Astrocyte (in vitro differentiated cells and primary cell): ENCODE data around the gene VWA1. TPM values are rescaled to one million over a fixed set of nuclear protein-coding genes. Genes with fewer than 3 reads are reported as not detected.

Source experiments
- DNase-seq: peaks from one replicate; pipeline ENCODE4 v3.0.0-alpha.2; 2010; ENCODE audit warnings: low read depth
- FAIRE-seq: peaks from 2 replicates; lab custom pipeline; 2011; peaks lifted over from hg19 to GRCh38; lab: Jason Lieb, UNC
- H2AFZ ChIP-seq: 2 replicates; pipeline ENCODE4 v1.6.0; 2012; ENCODE audit warnings: low read depth, low read length, inconsistent platforms
- H3K27ac ChIP-seq: 2 replicates; pipeline ENCODE4 v1.5.1; 2011; ENCODE audit warnings: low read depth, low read length, inconsistent platforms
- H3K27me3 ChIP-seq: 2 replicates; pipeline ENCODE4 v1.6.0; 2011; ENCODE audit warnings: low read length, inconsistent platforms; ENCODE audit not compliant: insufficient read depth
- H3K36me3 ChIP-seq: 2 replicates; pipeline ENCODE4 v1.5.1; 2011; ENCODE audit warnings: low read length, inconsistent platforms; ENCODE audit not compliant: insufficient read depth
- H3K4me1 ChIP-seq: 2 replicates; pipeline ENCODE4 v1.5.1; 2011; ENCODE audit warnings: low read length, inconsistent platforms; ENCODE audit not compliant: insufficient read depth
- H3K4me2 ChIP-seq: 2 replicates; pipeline ENCODE4 v1.6.0; 2012; ENCODE audit warnings: low read length, inconsistent platforms
- H3K4me3 ChIP-seq: 2 replicates; pipeline ENCODE4 v1.5.1; 2011; ENCODE audit warnings: low read depth, mild to moderate bottlenecking, low read length, inconsistent platforms; ENCODE audit not compliant: insufficient read depth
- H3K79me2 ChIP-seq: 2 replicates; pipeline ENCODE4 v1.6.0; 2012; ENCODE audit warnings: mild to moderate bottlenecking, low read length, inconsistent platforms; ENCODE audit not compliant: insufficient read depth
- H3K9ac ChIP-seq: 2 replicates; pipeline ENCODE4 v1.6.0; 2012; ENCODE audit warnings: mild to moderate bottlenecking, low read length, inconsistent platforms
- H3K9me3 ChIP-seq: 2 replicates; pipeline ENCODE4 v1.5.1; 2012; ENCODE audit warnings: low read depth, mild to moderate bottlenecking, low read length, inconsistent platforms; ENCODE audit not compliant: insufficient read depth
- H4K20me1 ChIP-seq: 2 replicates; pipeline ENCODE4 v1.6.0; 2012; ENCODE audit warnings: low read length, inconsistent platforms; ENCODE audit not compliant: insufficient read depth
- H3K27ac Mint-ChIP-seq: one replicate; pipeline ENCODE4 v1.8.0; 2021; ENCODE audit warnings: mild to moderate bottlenecking, mixed read lengths; ENCODE audit not compliant: unreplicated experiment
- H3K27me3 Mint-ChIP-seq: one replicate; pipeline ENCODE4 v1.8.0; 2021; ENCODE audit warnings: low read depth, mixed read lengths; ENCODE audit not compliant: unreplicated experiment
- H3K36me3 Mint-ChIP-seq: one replicate; pipeline ENCODE4 v1.8.0; 2021; ENCODE audit warnings: low read depth, mixed read lengths; ENCODE audit not compliant: unreplicated experiment
- H3K4me1 Mint-ChIP-seq: one replicate; pipeline ENCODE4 v1.8.0; 2021; ENCODE audit warnings: low read depth, mixed read lengths; ENCODE audit not compliant: unreplicated experiment
- H3K4me3 Mint-ChIP-seq: one replicate; pipeline ENCODE4 v1.8.0; 2021; ENCODE audit warnings: mild to moderate bottlenecking, moderate library complexity, mixed read lengths; ENCODE audit not compliant: unreplicated experiment
- H3K9me3 Mint-ChIP-seq: one replicate; pipeline ENCODE4 v1.8.0; 2021; ENCODE audit warnings: mild to moderate bottlenecking, mixed read lengths; ENCODE audit not compliant: unreplicated experiment
- CTCF ChIP-seq: IDR thresholded peaks from 2 replicates; pipeline ENCODE4 v1.5.1; 2011; ENCODE audit warnings: low read depth, mild to moderate bottlenecking, inconsistent platforms, low read length, moderate library complexity; ENCODE audit not compliant: insufficient read depth
- EZH2 ChIP-seq: IDR thresholded peaks from 2 replicates; pipeline ENCODE4 v1.6.1; 2012; ENCODE audit warnings: mild to moderate bottlenecking, low read length, inconsistent platforms; ENCODE audit not compliant: insufficient read depth
- total RNA-seq: library from RNA; stranded (reverse); gene quantifications from 2 replicates; pipeline ENCODE4 v1.2.1, GENCODE V29; 2021

VWA1 gene
- total RNA-seq, 1 donor from 2014 or later = 60.4 TPM

GRCh38 chr1:1487701-1488100 lies 52.2 kb downstream of the VWA1 start:
- H3K27me3 Mint-ChIP-seq = no peaks in the 10 kb centered on the region
- Histone ChIP-seq H3K4me2 (no peak overlapping the region), H3K27me3 (no peaks in the 10 kb centered on the region), H2AFZ (no peak overlapping the region), H3K36me3 (peaks cover 22% of the 10 kb centered on the region), H4K20me1 (peaks cover 17% of the 10 kb centered on the region), H3K4me1 (no peaks in the 10 kb centered on the region), H3K79me2 (peaks cover 19% of the 10 kb centered on the region), H3K4me3 (no peak overlapping the region), H3K9me3 (no peaks in the 10 kb centered on the region), H3K9ac (no peak overlapping the region), H3K27ac (no peak overlapping the region)
- H3K27ac Mint-ChIP-seq = no peak overlapping the region
- peaks cover 17% of the 10 kb centered on the region for H3K36me3 Mint-ChIP-seq
- FAIRE-seq (no peak), DNase-seq (no peak)
- TF ChIP-seq EZH2 = no peak
- no peak for TF ChIP-seq CTCF
- no peaks in the 10 kb centered on the region for H3K9me3 Mint-ChIP-seq
- no peak overlapping the region for H3K4me3 Mint-ChIP-seq
- no peaks in the 10 kb centered on the region for H3K4me1 Mint-ChIP-seq

- no peaks in the 10 kb centered on the region for H3K27me3 Mint-ChIP-seq
- H4K20me1 ChIP-seq = peaks cover 13% of the 10 kb centered on the region
- no peak overlapping the region for H3K9ac ChIP-seq
- H3K4me1 ChIP-seq = no peaks in the 10 kb centered on the region
- H3K9me3 Mint-ChIP-seq = peaks cover 2% of the 10 kb centered on the region
- H3K27me3 ChIP-seq = no peaks in the 10 kb centered on the region
- peaks cover 19% of the 10 kb centered on the region for H3K79me2 ChIP-seq
- no peak overlapping the region for H3K27ac Mint-ChIP-seq
- no peak overlapping the region for H3K4me3 ChIP-seq
- DNase-seq = no peak
- H2AFZ ChIP-seq = no peak overlapping the region
- H3K4me3 Mint-ChIP-seq = no peak overlapping the region
- peaks cover 24% of the 10 kb centered on the region for H3K36me3 Mint-ChIP-seq
- FAIRE-seq = no peak
- H3K4me2 ChIP-seq = no peak overlapping the region
- H3K9me3 ChIP-seq = no peaks in the 10 kb centered on the region
- peaks cover 25% of the 10 kb centered on the region for H3K36me3 ChIP-seq
- TF ChIP-seq CTCF = no peak
- TF ChIP-seq EZH2 = no peak
- H3K4me1 Mint-ChIP-seq = no peaks in the 10 kb centered on the region
- H3K27ac ChIP-seq = no peak overlapping the region
These were observed 53.7 kb downstream of the VWA1 start for GRCh38 chr1:1489231-1489630.

GRCh38 chr1:1489861-1490260 lies 54.4 kb downstream of the VWA1 start:
- TF ChIP-seq EZH2 = no peak
- TF ChIP-seq CTCF = no peak
- Histone ChIP-seq H3K9me3 (no peaks in the 10 kb centered on the region), H4K20me1 (peaks cover 13% of the 10 kb centered on the region), H3K27me3 (no peaks in the 10 kb centered on the region), H3K36me3 (peaks cover 25% of the 10 kb centered on the region), H3K79me2 (peaks cover 19% of the 10 kb centered on the region), H3K4me3 (no peak overlapping the region), H3K27ac (no peak overlapping the region), H3K4me1 (no peaks in the 10 kb centered on the region), H2AFZ (no peak overlapping the region), H3K9ac (no peak overlapping the region), H3K4me2 (no peak overlapping the region)
- Mint-ChIP-seq H3K27ac (no peak overlapping the region), H3K4me3 (no peak overlapping the region), H3K36me3 (peaks cover 23% of the 10 kb centered on the region), H3K27me3 (no peaks in the 10 kb centered on the region), H3K4me1 (no peaks in the 10 kb centered on the region), H3K9me3 (peaks cover 2% of the 10 kb centered on the region)
- FAIRE-seq (no peak), DNase-seq (no peak)
